Naive thymus-derived CD4-positive, alpha-beta T cell (primary cell): ENCODE results near the gene PARP9. TPM values are rescaled to one million over a fixed set of nuclear protein-coding genes. Genes with fewer than 3 reads are reported as not detected.
A peak's percentile ranks its signal among the peaks of the same experiment; 100 is the strongest.

ENCODE experiments used
- ATAC-seq: fragments of 150-1000 bp; cut with Tn5 transposase; 2 replicates; pipeline ENCODE4 v1.10.0; 2021; ENCODE audit warnings: mild to moderate bottlenecking, moderate library complexity
- CTCF ChIA-PET: fragments of 350-600 bp; sonication (Branson Sonifier 250); formaldehyde crosslinking; loops from one replicate; lab custom pipeline; 2021; ENCODE audit warnings: antibody characterized with exemption; lab: Charles Lee
- POLR2A ChIA-PET: fragments of 350-600 bp; sonication (Branson Sonifier 250); formaldehyde crosslinking; loops from one replicate; lab custom pipeline; 2021; ENCODE audit warnings: antibody characterized with exemption, inconsistent platforms; lab: Charles Lee
- DNase-seq, 9 donors: peaks; one replicate each; pipeline versions ENCODE4 v3.0.0 to v3.0.0-alpha.2; 2020 to 2022; ENCODE audit warnings: mixed read lengths in 1 of 9
- H3K27ac ChIP-seq: one replicate; pipeline ENCODE4 v1.7.0; 2013; ENCODE audit warnings: mild to moderate bottlenecking, low read depth, low read length, moderate library complexity
- H3K27me3 ChIP-seq, 2 donors: one replicate each; pipeline ENCODE4 v1.7.0; 2013; ENCODE audit warnings: low read length in 2 of 2, mild to moderate bottlenecking in 2 of 2, moderate library complexity in 2 of 2; ENCODE audit not compliant: control insufficient read depth in 2 of 2, insufficient read depth in 2 of 2
- H3K36me3 ChIP-seq, 3 experiments: 1 replicate in 2 of 3; 2 replicates in 1 of 3; pipeline ENCODE4 v1.7.0; 2013; ENCODE audit warnings: low read length in 3 of 3, mild to moderate bottlenecking in 3 of 3, moderate library complexity in 1 of 3; ENCODE audit not compliant: insufficient read depth in 3 of 3, control insufficient read depth in 2 of 3
- H3K4me1 ChIP-seq, 2 donors: one replicate each; pipeline ENCODE4 v1.7.0; 2013; ENCODE audit warnings: low read length in 2 of 2, mild to moderate bottlenecking in 2 of 2, moderate library complexity in 1 of 2; ENCODE audit not compliant: control insufficient read depth in 2 of 2, insufficient read depth in 2 of 2
- H3K4me3 ChIP-seq: 2 replicates; pipeline ENCODE4 v1.7.0; 2013; ENCODE audit warnings: mild to moderate bottlenecking, low read length
- H3K9me3 ChIP-seq, 3 experiments: 1 replicate in 2 of 3; 2 replicates in 1 of 3; pipeline ENCODE4 v1.7.0; 2013; ENCODE audit warnings: low read length in 3 of 3; ENCODE audit not compliant: control insufficient read depth in 2 of 3
- H3K27ac Mint-ChIP-seq, 9 donors: one replicate each; pipeline ENCODE4 v1.8.0; 2020 to 2022; ENCODE audit warnings: mixed read lengths in 9 of 9, mild to moderate bottlenecking in 8 of 9, moderate library complexity in 5 of 9, inconsistent platforms in 2 of 9
- H3K27me3 Mint-ChIP-seq, 5 donors: one replicate each; pipeline ENCODE4 v1.8.0; 2021 to 2022; ENCODE audit warnings: mixed read lengths in 5 of 5, mild to moderate bottlenecking in 1 of 5
- H3K36me3 Mint-ChIP-seq, 5 donors: one replicate each; pipeline ENCODE4 v1.8.0; 2020 to 2022; ENCODE audit warnings: mixed read lengths in 5 of 5, mild to moderate bottlenecking in 3 of 5, inconsistent platforms in 1 of 5
- H3K4me1 Mint-ChIP-seq, 7 donors: one replicate each; pipeline ENCODE4 v1.8.0; 2020 to 2022; ENCODE audit warnings: mixed read lengths in 7 of 7, mild to moderate bottlenecking in 3 of 7, inconsistent platforms in 1 of 7
- H3K4me3 Mint-ChIP-seq, 10 donors: one replicate each; pipeline ENCODE4 v1.8.0; 2020 to 2022; ENCODE audit warnings: mild to moderate bottlenecking in 10 of 10, mixed read lengths in 10 of 10, moderate library complexity in 6 of 10, inconsistent platforms in 2 of 10
- H3K9me3 Mint-ChIP-seq, 11 donors: one replicate each; pipeline ENCODE4 v1.8.0; 2020 to 2022; ENCODE audit warnings: mixed read lengths in 11 of 11, mild to moderate bottlenecking in 4 of 11, inconsistent platforms in 1 of 11, moderate library complexity in 1 of 11
- intact Hi-C, 2 donors: fragments of 100-400 bp; cut with micrococcal nuclease; formaldehyde crosslinking; loops; one replicate each; pipeline ENCODE4 v1.15.1; 2023
- polyA plus RNA-seq, 2 donors: library from polyadenylated mRNA; unstranded; fragments of 300-500 nt; fragmentation: Illumina TruSeq; gene quantifications; one replicate each; pipeline ENCODE4 v1.2.3, GENCODE V29; 2021
- total RNA-seq, 6 experiments: library from RNA in 5 of 6; stranded (reverse) in 5 of 6; gene quantifications; 1 replicate in 5 of 6; 2 replicates in 1 of 6; pipeline ENCODE4 v1.2.3 and lab custom pipeline; 2021 to 2026

The PARP9 gene
- total and polyA plus RNA-seq, 7 experiments from 2014 or later: 17.6 to 165 (median 24.4) TPM

DNA sequence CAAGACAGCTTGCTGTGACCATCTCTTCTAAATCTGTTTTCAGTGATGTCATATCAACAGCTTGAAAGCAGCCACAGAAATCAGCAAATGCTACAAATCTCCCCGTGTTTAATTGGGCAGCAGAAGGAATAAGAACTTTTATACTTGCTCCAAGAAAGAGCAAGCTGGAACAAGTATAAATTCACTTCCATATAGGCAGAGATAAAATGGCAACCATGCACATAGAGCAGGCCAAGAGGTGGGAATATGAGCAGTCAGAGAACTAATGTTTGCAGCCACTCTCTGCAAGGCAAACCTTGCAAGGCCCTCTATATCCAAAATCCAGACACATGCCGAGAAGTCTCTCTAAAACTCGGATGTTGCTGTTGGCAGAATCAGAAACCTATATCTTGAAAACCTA, 16.0 kb downstream of the PARP9 start:
- Mint-ChIP-seq H3K36me3 (peaks cover 23 to 76% (median 56%) of the 10 kb centered on the region in 5 donors), H3K4me1 (peaks cover 2 to 45% (median 13%) of the 10 kb centered on the region in 7 donors), H3K9me3 (no peaks in the 10 kb centered on the region), H3K27me3 (no peaks in the 10 kb centered on the region), H3K4me3 (no peak overlapping the region), H3K27ac (peak overlapping the region in 1 of 9 donors; percentile 20)
- ChIA-PET CTCF (no interaction called here), POLR2A (interaction anchor here (0.7 to 1.9 kb wide), 2 partner anchors 11 to 33 kb away, joined by 3 to 4 read pairs; partner anchors contain the start of gene KPNA1)
- intact Hi-C loops: no loop called here
- H3K9me3 ChIP-seq: no peaks in the 10 kb centered on the region
- no peaks in the 10 kb centered on the region for H3K27me3 ChIP-seq
- no peak overlapping the region for H3K27ac ChIP-seq
- H3K4me1 ChIP-seq: no peaks in the 10 kb centered on the region
- ATAC-seq (no peak), DNase-seq (no peak)
- H3K4me3 ChIP-seq: no peak overlapping the region
- peaks cover 5 to 80% (median 12%) of the 10 kb centered on the region in 3 experiments for H3K36me3 ChIP-seq

DNA sequence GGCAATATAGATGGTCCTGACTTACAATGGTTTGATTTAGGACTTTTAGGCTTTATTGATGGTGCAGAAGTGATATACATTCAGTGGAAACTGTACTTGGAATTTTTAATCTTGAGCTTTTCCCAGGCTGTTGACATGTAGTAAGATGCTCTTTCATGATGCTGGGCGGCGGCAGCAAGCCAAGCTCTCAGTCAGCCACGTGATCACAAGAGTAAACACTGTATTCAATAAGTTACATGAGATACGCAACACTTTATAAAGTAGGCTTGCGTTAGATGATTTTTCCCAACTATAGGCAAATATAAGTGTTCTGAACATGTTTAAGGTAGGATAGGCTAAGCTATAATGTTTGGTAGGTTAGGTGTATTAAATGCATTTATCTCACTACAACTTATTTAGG, 17.9 kb downstream of the PARP9 start:
- no peak overlapping the region for H3K27ac ChIP-seq
- H3K9me3 ChIP-seq: no peaks in the 10 kb centered on the region
- DNase-seq (no peak), ATAC-seq (no peak)
- Mint-ChIP-seq H3K27me3 (no peaks in the 10 kb centered on the region), H3K9me3 (no peaks in the 10 kb centered on the region), H3K27ac (no peak overlapping the region), H3K4me1 (peaks cover 0 to 41% (median 10%) of the 10 kb centered on the region in 7 donors), H3K4me3 (no peak overlapping the region), H3K36me3 (peaks cover 21 to 69% (median 49%) of the 10 kb centered on the region in 5 donors)
- intact Hi-C loops: no loop called here
- H3K4me3 ChIP-seq: no peak overlapping the region
- ChIA-PET POLR2A (no interaction called here), CTCF (interaction anchor here (0.7 kb wide), 1 partner anchor 13 kb away, joined by 4 read pairs; no protein-coding TSS in a partner anchor)
- H3K4me1 ChIP-seq: no peaks in the 10 kb centered on the region
- H3K27me3 ChIP-seq: no peaks in the 10 kb centered on the region
- H3K36me3 ChIP-seq: peaks cover 5 to 75% (median 11%) of the 10 kb centered on the region in 3 experiments

DNA sequence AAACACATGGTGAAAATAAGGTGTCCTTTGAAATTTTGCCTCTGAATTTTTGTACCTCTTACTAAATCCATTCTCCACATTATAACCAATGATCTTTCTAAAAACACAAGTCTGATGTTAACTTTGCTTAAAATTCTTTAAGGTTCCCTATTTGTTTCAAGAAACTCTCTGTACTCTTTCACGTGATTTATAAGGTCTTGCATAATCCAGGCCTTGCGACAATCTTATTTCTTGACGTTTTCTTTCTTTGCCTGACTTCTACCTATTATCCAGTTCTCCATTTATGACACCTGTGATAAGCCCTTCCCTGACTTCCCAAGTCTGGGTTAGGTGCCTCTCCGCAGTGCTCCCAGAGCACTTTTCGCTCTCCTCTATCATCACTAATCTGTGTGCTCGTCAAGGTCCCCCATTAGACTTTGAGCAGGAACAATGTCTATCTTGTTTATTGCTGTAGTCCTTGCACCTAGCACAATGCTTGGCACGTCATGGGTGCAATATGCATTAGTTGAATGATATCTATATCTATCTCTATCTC, 25.1 kb downstream of the PARP9 start:
- H3K4me3 Mint-ChIP-seq: no peak overlapping the region
- ATAC-seq: no peak
- no peaks in the 10 kb centered on the region for H3K27me3 Mint-ChIP-seq
- POLR2A ChIA-PET: no interaction called here
- no peak overlapping the region for H3K27ac ChIP-seq
- peaks cover 9 to 80% (median 31%) of the 10 kb centered on the region in 3 experiments for H3K36me3 ChIP-seq
- CTCF ChIA-PET: no interaction called here
- H3K36me3 Mint-ChIP-seq: peaks cover 13 to 69% (median 42%) of the 10 kb centered on the region in 5 donors
- H3K27me3 ChIP-seq: no peaks in the 10 kb centered on the region
- no peak for DNase-seq
- intact Hi-C loops: no loop called here
- H3K4me1 ChIP-seq: no peaks in the 10 kb centered on the region
- H3K9me3 Mint-ChIP-seq: no peaks in the 10 kb centered on the region
- peaks cover 8 to 47% (median 15%) of the 10 kb centered on the region in 7 donors for H3K4me1 Mint-ChIP-seq
- no peak overlapping the region for H3K4me3 ChIP-seq
- H3K27ac Mint-ChIP-seq: peak overlapping the region in 4 of 9 donors; percentile 33 to 79 (median 60)
- H3K9me3 ChIP-seq: no peaks in the 10 kb centered on the region

DNA sequence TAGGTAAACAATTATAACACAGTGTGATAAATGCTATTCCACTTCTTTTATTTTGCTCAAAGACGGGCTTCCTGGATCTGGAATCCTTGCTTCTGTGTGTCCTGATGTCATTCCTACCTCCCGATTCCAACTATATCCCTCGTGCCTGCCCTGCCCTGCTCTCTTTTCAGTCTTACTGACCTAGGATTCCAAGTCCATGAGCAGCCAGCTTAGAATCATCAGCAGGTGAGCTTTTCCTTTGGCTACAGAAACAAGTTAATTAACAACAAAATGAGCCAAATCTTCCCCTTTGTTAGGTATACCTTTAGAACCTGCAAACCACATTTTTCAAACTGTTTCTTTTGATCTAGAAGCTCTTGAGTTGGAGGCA, 27.5 kb downstream of the PARP9 start:
- POLR2A ChIA-PET: interaction anchor here (0.6 to 1.0 kb wide), 4 partner anchors 9 to 159 kb away, joined by 3 to 8 read pairs (median 4); no protein-coding TSS in a partner anchor
- intact Hi-C loops: no loop called here

DNA sequence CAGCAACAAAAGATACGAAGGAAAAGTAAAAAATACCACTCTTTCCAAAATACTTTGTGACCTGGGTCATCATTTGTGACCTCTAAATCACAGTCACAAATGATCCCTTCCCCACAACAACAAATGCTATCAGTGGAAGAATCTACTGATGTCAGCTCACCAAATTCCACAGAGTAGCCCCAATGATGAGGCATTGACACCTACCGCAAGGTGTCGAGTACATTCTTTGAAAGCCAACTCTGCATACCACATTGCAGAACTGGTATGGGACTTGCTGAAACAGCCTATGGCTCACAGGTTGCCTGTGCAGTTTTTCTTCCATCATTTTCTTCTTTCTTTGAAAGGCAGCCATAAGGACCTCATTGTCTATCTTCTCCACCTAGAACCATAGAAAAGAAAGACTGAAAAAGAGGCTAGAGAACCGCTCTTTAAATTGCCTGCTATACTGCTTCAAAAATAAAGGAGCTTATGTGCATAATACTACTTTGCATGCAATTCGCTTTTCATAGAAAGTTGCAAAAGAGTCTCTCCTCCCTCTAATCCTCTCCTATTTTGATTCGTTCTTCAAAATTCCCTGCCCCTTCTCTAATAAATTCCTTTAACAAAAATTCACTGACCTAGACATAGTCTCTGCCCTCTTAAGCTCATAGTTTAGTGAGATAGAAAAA, 28.0 kb downstream of the PARP9 start:
- ChIA-PET CTCF (no interaction called here), POLR2A (interaction anchor here (0.6 to 1.0 kb wide), 3 partner anchors 9 to 46 kb away, joined by 3 to 8 read pairs (median 4); no protein-coding TSS in a partner anchor)
- no peak overlapping the region for H3K27ac ChIP-seq
- Mint-ChIP-seq H3K9me3 (no peaks in the 10 kb centered on the region), H3K4me3 (no peak overlapping the region), H3K27me3 (no peaks in the 10 kb centered on the region), H3K36me3 (peaks cover 22 to 79% (median 54%) of the 10 kb centered on the region in 5 donors), H3K27ac (peak overlapping the region in 3 of 9 donors; percentile 9 to 22 (median 9)), H3K4me1 (peaks cover 8 to 48% (median 12%) of the 10 kb centered on the region in 7 donors)
- intact Hi-C loops: no loop called here
- no peak for DNase-seq
- peaks cover 16 to 88% (median 28%) of the 10 kb centered on the region in 3 experiments for H3K36me3 ChIP-seq
- H3K9me3 ChIP-seq: no peaks in the 10 kb centered on the region
- H3K27me3 ChIP-seq: no peaks in the 10 kb centered on the region
- no peak for ATAC-seq
- no peak overlapping the region for H3K4me3 ChIP-seq
- no peaks in the 10 kb centered on the region for H3K4me1 ChIP-seq

More for the DNA sequence above, 27.5 kb downstream of the PARP9 start:
- Histone ChIP-seq H3K36me3 (peaks cover 16 to 93% (median 31%) of the 10 kb centered on the region in 3 experiments), H3K27me3 (no peaks in the 10 kb centered on the region), H3K9me3 (no peaks in the 10 kb centered on the region), H3K4me3 (no peak overlapping the region), H3K4me1 (no peaks in the 10 kb centered on the region), H3K27ac (no peak overlapping the region)
- Mint-ChIP-seq H3K9me3 (no peaks in the 10 kb centered on the region), H3K27me3 (no peaks in the 10 kb centered on the region), H3K36me3 (peaks cover 22 to 79% (median 53%) of the 10 kb centered on the region in 5 donors), H3K4me1 (peaks cover 8 to 49% (median 12%) of the 10 kb centered on the region in 7 donors), H3K4me3 (no peak overlapping the region), H3K27ac (peak overlapping the region in 5 of 9 donors; percentile 9 to 27 (median 22))
- ATAC-seq: no peak
- CTCF ChIA-PET: no interaction called here
- DNase-seq: no peak

DNA sequence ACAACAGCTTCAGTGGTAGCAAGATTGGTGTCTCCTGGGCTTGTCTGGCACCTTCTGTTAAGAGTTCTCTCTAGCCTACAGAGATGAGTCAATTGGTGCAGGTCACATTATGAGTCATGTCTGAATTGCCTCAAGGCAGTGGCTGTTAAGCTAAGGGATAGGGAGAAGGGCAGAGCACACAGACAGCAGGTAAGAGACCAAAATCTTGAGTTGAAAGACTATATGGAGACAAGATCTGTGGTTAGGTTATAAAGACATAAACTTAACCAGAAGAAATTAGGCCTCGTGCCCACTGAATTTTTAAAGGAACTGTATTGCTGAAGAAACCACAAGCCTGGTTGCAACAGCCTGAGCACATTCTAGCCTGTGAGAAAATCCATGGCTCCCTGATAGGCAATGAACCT, 30.2 kb downstream of the PARP9 start:
- DNase-seq: peak in 1 of 9 donors; percentile 34
- Histone ChIP-seq H3K36me3 (peaks cover 16 to 77% (median 25%) of the 10 kb centered on the region in 3 experiments), H3K27ac (no peak overlapping the region), H3K4me1 (no peaks in the 10 kb centered on the region), H3K4me3 (no peak overlapping the region), H3K9me3 (no peaks in the 10 kb centered on the region), H3K27me3 (no peaks in the 10 kb centered on the region)
- intact Hi-C loops: loop anchor here in 1 of 2 donors (2.0 kb wide), 1 partner anchor 19 kb away; the partner anchor contains the start of gene KPNA1
- Mint-ChIP-seq H3K9me3 (no peaks in the 10 kb centered on the region), H3K4me1 (peaks cover 1 to 38% (median 5%) of the 10 kb centered on the region in 7 donors), H3K27ac (peak overlapping the region in 4 of 9 donors; percentile 44 to 71 (median 58)), H3K36me3 (peaks cover 19 to 75% (median 49%) of the 10 kb centered on the region in 5 donors), H3K4me3 (peak overlapping the region in 1 of 10 donors; percentile 18), H3K27me3 (no peaks in the 10 kb centered on the region)
- ChIA-PET CTCF (no interaction called here), POLR2A (interaction anchor here (1.3 kb wide), 1 partner anchor 19 kb away, joined by 4 read pairs; the partner anchor contains the start of gene KPNA1)
- ATAC-seq: no peak
